ENCODE results near the gene KCTD16. TPM values are rescaled to one million over a fixed set of nuclear protein-coding genes. Genes with fewer than 3 reads are reported as not detected.

The KCTD16 gene
- 1 to 10 TPM; 2.1 to 2.9 (median 2.5) TPM for polyA plus RNA-seq (ENCODE audit: insufficient read length in 3 of 3)
- long read RNA-seq, donor 1 = 0 reads
- long read RNA-seq, donor 2 = 0 reads
- long read RNA-seq, donor 3 = 0 reads
- long read RNA-seq, donor 4 = 0 reads
- long read RNA-seq, donor 5 = 0 reads
- long read RNA-seq, donor 6 = 0 reads
- long read RNA-seq, donor 7 = 0 reads
- long read RNA-seq, donor 8 = 0 reads
- long read RNA-seq, donor 9 = 0 reads
- long read RNA-seq, donor 10 = 0 reads
- long read RNA-seq, donor 11 = 0 reads
- long read RNA-seq, donor 12 = 0 reads
- long read RNA-seq, donor 13 = 0 reads
- long read RNA-seq, donor 14 = 0 reads
- long read RNA-seq, donor 15 = 0 reads
- long read RNA-seq, donor 16 = 0 reads

DNA sequence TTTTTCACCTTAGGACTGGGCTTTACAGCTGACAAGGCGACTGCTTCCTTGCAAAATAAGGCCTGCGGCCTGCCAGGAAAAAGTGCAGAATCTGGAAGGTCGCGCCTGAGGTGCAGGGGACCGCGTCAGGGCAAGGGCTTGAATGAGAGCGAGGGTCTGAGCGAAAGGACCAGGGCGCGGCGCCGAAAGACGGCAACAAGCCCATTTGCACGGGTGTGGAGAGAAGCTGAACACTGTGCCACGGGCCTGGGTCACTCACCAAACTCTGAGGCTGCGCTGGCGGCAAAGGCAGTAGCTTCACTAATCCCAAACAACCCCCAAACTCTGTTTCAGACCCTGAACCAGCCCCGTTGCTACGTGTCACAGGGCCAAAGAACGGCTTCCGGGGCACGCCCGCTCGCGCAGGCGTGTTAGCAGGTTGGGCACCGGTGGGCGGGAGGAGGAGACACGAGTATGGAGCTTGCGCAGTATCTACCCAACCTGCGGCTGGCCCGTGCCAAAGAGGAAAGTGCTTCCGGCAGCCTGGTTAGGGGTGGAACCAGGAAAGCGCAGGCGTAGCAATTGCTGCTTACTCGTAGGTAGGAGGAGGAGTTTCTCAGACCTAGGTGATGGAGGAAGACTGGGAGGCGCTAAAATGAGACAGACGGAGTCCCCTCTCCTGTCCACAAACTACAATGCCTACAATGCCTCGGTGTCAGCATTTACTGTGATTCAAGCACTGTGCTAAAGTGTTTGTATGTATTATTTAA is at the start of gene KCTD16, which contains the start of gene YIPF5:
KCTD16 (plus strand) TSS at position 598 of the 749 bp plus-strand sequence.
YIPF5 (minus strand) TSS at position 384 of the 749 bp plus-strand sequence. CDS start 704 bp downstream, outside the sequence.
- DNase-seq (ENCODE audit: extremely low read depth in 1 of 11, low read depth in 9 of 11, low spot score in 4 of 11) = peak; percentile 84 to 95 (median 91)

DNA sequence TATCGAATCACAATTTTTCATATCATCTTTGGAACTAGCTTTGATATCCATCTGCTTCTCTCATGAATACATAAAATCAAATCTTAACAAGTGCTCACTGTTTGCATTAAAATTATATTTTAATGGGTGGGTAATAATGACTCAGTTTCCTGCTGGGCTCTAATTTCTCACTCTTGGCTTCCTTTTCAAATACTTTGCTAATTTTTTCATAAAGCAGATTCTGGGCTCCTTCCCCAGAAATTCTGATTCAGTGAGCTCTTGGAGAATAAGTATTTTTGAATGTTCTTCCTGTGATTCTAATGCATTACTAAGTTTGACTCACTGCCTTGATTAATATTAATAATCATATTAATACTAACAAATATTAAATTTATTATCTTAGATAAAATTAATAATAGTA is 49.1 kb upstream of the KCTD16 start:
- no peak for DNase-seq (ENCODE audit: extremely low read depth in 1 of 11, low read depth in 9 of 11, low spot score in 4 of 11)

- DNase-seq (ENCODE audit: extremely low read depth in 1 of 11, low read depth in 9 of 11, low spot score in 4 of 11) = no peak
Observed at GRCh38 chr5:144122081-144122480, 48.6 kb upstream of the KCTD16 start.

DNA sequence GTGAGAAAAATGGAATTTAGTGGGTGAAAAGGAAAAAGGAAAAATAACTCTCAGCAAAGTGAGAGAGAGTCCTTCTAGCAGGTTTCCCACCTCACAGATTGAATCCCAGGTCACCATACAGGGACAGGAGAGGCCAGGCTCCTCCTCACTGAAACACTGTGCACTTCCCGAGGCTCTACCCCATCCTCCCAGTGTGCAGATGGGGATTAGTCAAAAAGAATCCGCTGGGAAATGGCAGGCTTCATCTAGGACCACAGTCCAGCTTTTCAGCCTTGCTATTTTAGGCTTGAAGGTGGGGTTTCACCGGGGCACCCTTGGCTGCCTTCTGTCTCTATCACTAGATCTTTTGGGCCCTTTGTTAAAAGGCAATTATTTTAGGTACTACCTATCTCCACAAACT is 48.0 kb upstream of the KCTD16 start:
- DNase-seq (ENCODE audit: extremely low read depth in 1 of 11, low read depth in 9 of 11, low spot score in 4 of 11) = no peak

DNA sequence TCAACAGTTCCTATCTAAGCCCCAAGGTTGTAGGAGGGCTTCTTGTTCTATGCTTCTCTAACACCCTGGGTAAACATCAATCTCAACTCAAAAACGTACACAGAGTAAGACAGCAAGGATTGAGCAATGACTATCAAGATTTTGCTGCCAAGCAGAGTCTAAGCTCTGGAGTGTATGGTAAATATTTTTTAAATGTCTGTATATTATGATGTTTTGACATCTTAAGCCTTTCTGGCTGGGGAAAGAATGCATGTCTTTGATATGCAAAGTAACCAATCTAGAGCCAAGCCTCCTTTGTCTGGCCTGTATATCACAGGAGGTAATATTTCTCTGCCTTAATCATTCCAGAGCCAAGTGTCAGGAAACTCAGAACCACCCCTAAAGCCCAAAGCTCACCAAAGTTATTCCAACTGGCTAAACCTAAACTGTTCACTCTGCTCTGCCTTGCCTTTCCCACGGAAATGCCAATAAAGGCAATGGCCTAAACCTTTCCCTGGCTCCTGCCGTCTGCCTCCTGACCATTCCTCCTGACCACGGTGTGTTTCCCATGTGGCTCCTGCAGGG is 45.4 kb upstream of the KCTD16 start:
- no peak for DNase-seq (ENCODE audit: extremely low read depth in 1 of 11, low read depth in 9 of 11, low spot score in 4 of 11)

GRCh38 chr5:144126707-144127106 is 44.0 kb upstream of the KCTD16 start:
- DNase-seq (ENCODE audit: extremely low read depth in 1 of 11, low read depth in 9 of 11, low spot score in 4 of 11) = no peak

DNA sequence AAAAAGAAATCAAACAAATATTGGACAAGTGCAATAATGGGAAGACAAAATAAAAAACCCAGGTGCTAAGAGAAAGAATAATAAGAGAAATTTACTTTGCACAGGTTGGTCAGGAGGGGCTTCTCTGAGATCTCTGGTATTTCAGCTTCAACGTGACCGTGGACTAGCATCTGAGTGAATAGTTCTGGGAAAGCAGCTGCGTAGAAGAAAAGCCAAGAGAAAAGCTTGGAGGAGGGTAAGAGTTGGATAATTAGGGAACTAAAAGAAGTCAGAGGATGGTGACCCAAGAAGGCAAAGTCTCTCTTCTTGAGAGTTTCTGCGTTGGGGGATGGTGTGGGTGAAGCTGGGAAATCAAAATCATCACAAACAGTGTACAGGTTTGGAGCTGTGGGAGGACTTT is 41.8 kb upstream of the KCTD16 start:
- DNase-seq (ENCODE audit: extremely low read depth in 1 of 11, low read depth in 9 of 11, low spot score in 4 of 11) = no peak

GRCh38 chr5:144130306-144130705 is 40.4 kb upstream of the KCTD16 start:
- no peak for DNase-seq (ENCODE audit: extremely low read depth in 1 of 11, low read depth in 9 of 11, low spot score in 4 of 11)

DNA sequence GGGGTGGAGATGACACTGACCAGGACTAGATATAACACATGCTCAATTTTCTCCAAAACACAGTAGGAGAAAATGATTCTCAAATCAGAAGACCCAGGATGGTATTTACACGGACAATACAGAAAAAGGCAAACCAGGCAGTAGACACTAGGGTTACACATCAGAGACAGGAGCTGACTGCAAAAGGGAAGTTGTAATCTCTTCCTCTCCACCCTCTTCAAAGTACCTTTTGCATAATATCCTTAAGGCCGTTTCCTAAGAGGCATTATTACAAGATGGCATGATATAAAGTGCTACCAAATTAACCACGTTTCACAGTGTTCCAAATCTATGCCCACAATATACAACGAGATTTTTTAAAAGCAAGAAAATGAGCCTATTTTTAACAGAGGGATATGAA is 39.4 kb upstream of the KCTD16 start:
- DNase-seq (ENCODE audit: extremely low read depth in 1 of 11, low read depth in 9 of 11, low spot score in 4 of 11) = no peak

DNA sequence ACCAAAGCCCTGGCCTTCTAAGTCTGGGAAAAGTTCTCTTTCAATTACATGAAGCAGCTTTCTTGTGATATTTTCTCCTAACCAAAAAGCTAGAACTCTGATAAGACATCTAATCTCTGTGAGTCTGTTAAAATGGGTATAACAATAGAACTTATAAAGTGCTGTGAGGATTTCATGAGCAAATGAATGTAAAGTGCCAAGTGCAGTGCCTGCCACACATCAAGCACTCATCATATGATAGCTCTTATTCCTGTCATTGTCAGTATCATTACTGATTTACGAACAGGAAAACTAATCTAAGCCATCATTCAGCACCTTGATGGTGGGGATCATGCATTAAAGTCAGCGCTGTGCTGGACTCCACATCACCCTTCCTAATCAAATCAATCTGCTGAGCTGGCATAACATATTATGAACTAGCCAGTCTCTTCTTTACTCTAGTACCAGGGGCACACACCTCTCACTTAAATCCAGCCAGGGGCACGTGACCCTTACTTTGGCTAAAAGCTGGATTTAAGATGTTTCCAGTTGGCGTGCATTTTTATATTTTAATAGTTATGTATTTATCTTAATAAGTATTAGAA is 37.5 kb upstream of the KCTD16 start:
- DNase-seq (ENCODE audit: extremely low read depth in 1 of 11, low read depth in 9 of 11, low spot score in 4 of 11) = no peak

DNA sequence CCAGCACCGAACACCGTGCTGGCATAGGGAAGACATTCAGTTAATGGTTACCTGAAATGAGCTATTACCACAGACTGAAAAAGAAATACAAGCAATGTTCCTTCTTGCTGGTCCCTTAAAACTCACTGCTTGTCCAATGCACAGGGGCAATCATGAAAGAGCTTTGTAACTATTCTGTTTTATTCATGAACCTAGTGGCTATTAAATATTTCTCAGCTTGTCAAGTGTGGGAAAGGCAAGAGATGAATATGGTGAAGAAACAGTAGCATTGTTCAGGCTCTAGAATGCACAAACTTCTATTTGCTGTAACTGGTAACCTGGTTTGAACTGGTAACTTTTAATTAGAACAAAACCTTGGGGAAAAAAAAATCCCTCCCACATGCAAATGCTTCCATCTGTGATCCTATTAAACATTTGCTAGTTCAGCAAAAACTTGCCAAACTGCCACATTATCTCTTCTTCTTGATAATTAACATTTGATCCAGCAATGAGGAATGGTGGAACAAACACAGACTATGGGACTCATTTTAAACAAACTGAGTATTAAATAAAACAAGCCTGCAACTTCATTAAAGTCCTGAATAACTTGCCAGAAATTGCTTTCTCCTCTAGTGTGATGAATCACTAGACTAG is 36.4 kb upstream of the KCTD16 start:
- DNase-seq (ENCODE audit: extremely low read depth in 1 of 11, low read depth in 9 of 11, low spot score in 4 of 11) = no peak

DNA sequence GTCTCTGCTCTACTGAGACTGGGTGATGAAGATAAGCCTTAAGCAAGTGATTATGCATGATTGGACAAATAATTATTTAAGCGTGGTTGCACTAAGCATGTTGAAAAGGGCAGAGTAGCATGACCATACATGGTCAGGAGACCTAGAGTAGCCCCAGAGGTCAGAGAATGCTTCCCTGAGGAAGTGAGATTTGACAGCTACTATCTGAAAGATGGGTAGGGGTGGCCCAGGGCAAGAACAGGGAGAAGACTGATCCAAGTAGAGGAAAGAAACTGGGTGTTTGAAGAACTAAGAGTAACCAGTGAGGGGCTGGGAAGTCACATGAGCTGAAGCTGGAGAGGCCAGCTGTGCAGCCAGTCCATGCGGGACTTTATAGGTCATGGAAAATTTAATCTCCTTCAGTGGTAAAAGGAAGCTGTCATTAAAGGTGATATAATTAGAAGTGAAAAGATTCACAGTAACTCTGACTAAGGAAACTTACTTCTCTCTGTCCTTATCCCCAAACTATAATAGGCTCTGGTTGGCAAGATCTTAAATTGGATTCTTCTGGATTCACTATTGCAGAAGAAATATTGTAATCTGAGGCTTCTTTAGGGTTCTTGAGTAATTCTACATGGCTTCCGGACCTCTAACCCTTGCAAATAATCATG is 35.4 kb upstream of the KCTD16 start:
- no peak for DNase-seq (ENCODE audit: extremely low read depth in 1 of 11, low read depth in 9 of 11, low spot score in 4 of 11)

GRCh38 chr5:144139586-144139985 is 31.1 kb upstream of the KCTD16 start:
- peak in 2 of 11 donors; percentile 7 to 25 for DNase-seq (ENCODE audit: extremely low read depth in 1 of 11, low read depth in 9 of 11, low spot score in 4 of 11)

DNA sequence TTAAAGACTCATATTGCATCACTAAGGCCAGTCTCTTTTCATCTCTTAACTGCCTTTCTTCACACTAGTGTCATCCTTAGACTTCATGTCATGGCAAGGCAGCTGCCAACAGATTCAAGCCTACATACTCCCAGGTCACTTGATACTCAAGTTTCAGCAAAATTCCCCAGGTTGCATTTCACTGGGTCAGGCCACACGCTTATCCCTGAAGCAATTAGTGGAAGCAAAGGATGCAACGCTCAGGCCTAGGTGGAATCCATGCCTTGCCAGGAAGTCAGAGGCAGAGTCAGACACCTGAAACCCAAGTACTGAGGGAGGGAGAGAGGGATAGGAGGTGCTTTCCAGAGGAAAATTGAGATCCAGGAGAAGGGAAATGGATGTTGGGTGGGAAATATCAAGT is 29.1 kb upstream of the KCTD16 start:
- DNase-seq (ENCODE audit: extremely low read depth in 1 of 11, low read depth in 9 of 11, low spot score in 4 of 11) = peak in 2 of 11 donors; percentile 5 to 35

- DNase-seq (ENCODE audit: extremely low read depth in 1 of 11, low read depth in 9 of 11, low spot score in 4 of 11) = peak in 3 of 11 donors; percentile 22 to 54 (median 44)
Observed at GRCh38 chr5:144142139-144142823, 28.4 kb upstream of the KCTD16 start.

DNA sequence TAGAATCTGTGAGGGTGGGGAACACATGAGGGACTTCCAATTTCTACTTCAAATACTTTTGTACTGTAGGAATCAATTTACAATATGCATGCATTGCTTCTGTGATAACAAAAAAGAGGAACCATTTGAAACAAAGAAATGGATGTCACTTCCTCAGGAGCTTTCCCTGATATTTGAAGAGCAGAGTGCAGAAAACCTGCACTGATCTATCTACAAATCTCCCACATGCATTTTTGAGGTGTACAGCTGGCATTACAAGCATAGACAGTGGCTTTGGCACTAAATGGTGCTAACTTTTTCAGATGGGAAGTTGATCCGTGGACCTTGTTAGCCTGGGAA is 27.9 kb upstream of the KCTD16 start:
- no peak for DNase-seq (ENCODE audit: extremely low read depth in 1 of 11, low read depth in 9 of 11, low spot score in 4 of 11)

DNA sequence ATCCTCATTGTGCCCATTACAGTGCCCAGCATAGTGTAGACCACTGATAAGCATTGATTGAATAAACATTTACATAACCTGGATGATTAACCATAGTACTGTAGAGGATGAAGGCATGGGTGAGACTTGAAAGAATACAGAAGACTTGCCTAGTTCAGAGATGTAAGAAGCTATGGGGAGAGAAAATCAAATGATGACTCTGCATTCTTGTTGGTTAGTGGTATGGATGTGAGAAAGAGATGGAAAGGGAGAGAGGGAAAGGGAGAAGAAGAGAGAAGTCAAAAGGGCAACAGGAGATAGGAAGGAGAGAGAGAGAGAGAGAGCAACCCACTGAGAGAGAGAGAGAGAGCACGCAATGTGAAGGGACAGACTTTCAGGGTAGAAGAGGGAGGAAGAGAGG is 27.0 kb upstream of the KCTD16 start:
- DNase-seq (ENCODE audit: extremely low read depth in 1 of 11, low read depth in 9 of 11, low spot score in 4 of 11) = no peak
